HG03066 (cell line): ENCODE data around the gene SPR.
"Not testable (repeated sequence)": the region's sequence is repeated elsewhere in the genome, so short reads cannot be mapped to it uniquely, and the experiment has no call there.

Experiments used
- ATAC-seq: cut with Tn5 transposase; IDR thresholded peaks from one replicate; pipeline ENCODE4 v1.9.1; 2021; ENCODE audit warnings: low read depth; ENCODE audit not compliant: unreplicated experiment

The SPR gene

GRCh38 chr2:72888438-72889202 lies 1.4 kb downstream of the SPR start:
- no peak for ATAC-seq

- ATAC-seq = no peak
Observed at GRCh38 chr2:72889991-72890390, 2.8 kb downstream of the SPR start.

GRCh38 chr2:72891091-72891818 lies 4.0 kb downstream of the SPR start:
- ATAC-seq = no peak

GRCh38 chr2:72892506-72893173 lies 5.4 kb downstream of the SPR start:
- ATAC-seq = peak; percentile 56

- peak; percentile 53 for ATAC-seq
Observed at GRCh38 chr2:72893594-72894319, 6.5 kb downstream of the SPR start.

GRCh38 chr2:72894514-72894913 lies 7.3 kb downstream of the SPR start:
- ATAC-seq = no peak

GRCh38 chr2:72895154-72895553 lies 7.9 kb downstream of the SPR start:
- no peak for ATAC-seq

- ATAC-seq = no peak
Observed at GRCh38 chr2:72895759-72896281, 8.6 kb downstream of the SPR start.

- no peak for ATAC-seq
Observed at GRCh38 chr2:72896446-72896845, 9.2 kb downstream of the SPR start.

- ATAC-seq = no peak
Observed at GRCh38 chr2:72897785-72898584, 10.8 kb downstream of the SPR start.

- no peak for ATAC-seq
Observed at GRCh38 chr2:72898585-72898906, 11.3 kb downstream of the SPR start.

GRCh38 chr2:72900191-72900825 lies 13.1 kb downstream of the SPR start:
- ATAC-seq = no peak

- ATAC-seq = no peak
Observed at GRCh38 chr2:72901426-72901825, 14.2 kb downstream of the SPR start.

GRCh38 chr2:72907369-72907768 lies 20.2 kb downstream of the SPR start:
- not testable (repeated sequence) for ATAC-seq

GRCh38 chr2:72908741-72909140 lies 21.5 kb downstream of the SPR start:
- ATAC-seq = no peak

- ATAC-seq = no peak
Observed at GRCh38 chr2:72911256-72911655, 24.0 kb downstream of the SPR start.

GRCh38 chr2:72913486-72914205 lies 26.4 kb downstream of the SPR start:
- no peak for ATAC-seq

- no peak for ATAC-seq
Observed at GRCh38 chr2:72914206-72914559, 27.0 kb downstream of the SPR start.
